HepG2 (cell line): ENCODE data around the gene FKBP5. TPM values are rescaled to one million over a fixed set of nuclear protein-coding genes. Genes with fewer than 3 reads are reported as not detected.

Source experiments
- ARID4A ChIP-seq: sonication (generic); formaldehyde crosslinking; IDR thresholded peaks from 2 replicates; pipeline ENCODE4 v1.5.0; 2020; ENCODE audit warnings: mild to moderate bottlenecking, missing genetic modification reagents, borderline replicate concordance
- NFE2L1 ChIP-seq: sonication (generic); formaldehyde crosslinking; IDR thresholded peaks from 2 replicates; pipeline ENCODE4 v1.4.0; 2020; ENCODE audit warnings: missing genetic modification reagents, mild to moderate bottlenecking, borderline replicate concordance
- SSRP1 ChIP-seq: IDR thresholded peaks from 2 replicates; pipeline ENCODE4 v1.6.1; 2016; ENCODE audit warnings: control low read depth
- TRAFD1 ChIP-seq: sonication (generic); formaldehyde crosslinking; IDR thresholded peaks from 2 replicates; pipeline ENCODE4 v1.5.1; 2020; ENCODE audit warnings: missing genetic modification reagents, mild to moderate bottlenecking, borderline replicate concordance
- ZNF142 ChIP-seq: sonication (generic); formaldehyde crosslinking; IDR thresholded peaks from 2 replicates; pipeline ENCODE4 v1.4.0; 2020; ENCODE audit warnings: missing genetic modification reagents
- ZNF580 ChIP-seq: IDR thresholded peaks from 2 replicates; pipeline ENCODE4 v1.6.1; 2016; ENCODE audit warnings: low read depth, borderline replicate concordance
- polyA plus RNA-seq, 8 experiments: library from polyadenylated mRNA; depleted of rRNA in 3 of 8; stranded (reverse) in 7 of 8; unstranded in 1 of 8; fragments of >200 nt; fragmentation: Illumina TruSeq in 4 of 8; extraction: Trizol in 4 of 8; gene quantifications; 2 replicates each; pipeline versions ENCODE4 v1.2.1 to v1.2.3, GENCODE V29; 2011 to 2016; ENCODE audit warnings: low read depth in 4 of 8, missing spikeins in 1 of 8, mixed read lengths in 1 of 8; ENCODE audit not compliant: insufficient read depth in 1 of 8
- total RNA-seq, 5 experiments: library from RNA; depleted of rRNA; stranded (reverse); fragments of >200 nt; fragmentation: Illumina TruSeq; extraction: Trizol; gene quantifications; 2 replicates each; pipeline ENCODE4 v1.2.3, GENCODE V29; 2016; ENCODE audit warnings: low read depth in 1 of 5
- TF ChIP-seq, protein P1 (sequence below): sonication (generic); formaldehyde crosslinking; IDR thresholded peaks from 2 replicates; pipeline ENCODE4 v1.4.0; 2020; ENCODE audit warnings: low read depth, missing genetic modification reagents
- TF ChIP-seq, protein P2 (sequence below): sonication (generic); formaldehyde crosslinking; IDR thresholded peaks from 2 replicates; pipeline ENCODE4 v1.5.1; 2020; ENCODE audit warnings: mild to moderate bottlenecking, missing genetic modification reagents, borderline replicate concordance

FKBP5 gene
- total and polyA plus RNA-seq, 2 of the 13 experiments (the other 11 are each of a cell fraction or from before 2014, with no cell fraction given): 8.0 to 17.4 TPM

DNA sequence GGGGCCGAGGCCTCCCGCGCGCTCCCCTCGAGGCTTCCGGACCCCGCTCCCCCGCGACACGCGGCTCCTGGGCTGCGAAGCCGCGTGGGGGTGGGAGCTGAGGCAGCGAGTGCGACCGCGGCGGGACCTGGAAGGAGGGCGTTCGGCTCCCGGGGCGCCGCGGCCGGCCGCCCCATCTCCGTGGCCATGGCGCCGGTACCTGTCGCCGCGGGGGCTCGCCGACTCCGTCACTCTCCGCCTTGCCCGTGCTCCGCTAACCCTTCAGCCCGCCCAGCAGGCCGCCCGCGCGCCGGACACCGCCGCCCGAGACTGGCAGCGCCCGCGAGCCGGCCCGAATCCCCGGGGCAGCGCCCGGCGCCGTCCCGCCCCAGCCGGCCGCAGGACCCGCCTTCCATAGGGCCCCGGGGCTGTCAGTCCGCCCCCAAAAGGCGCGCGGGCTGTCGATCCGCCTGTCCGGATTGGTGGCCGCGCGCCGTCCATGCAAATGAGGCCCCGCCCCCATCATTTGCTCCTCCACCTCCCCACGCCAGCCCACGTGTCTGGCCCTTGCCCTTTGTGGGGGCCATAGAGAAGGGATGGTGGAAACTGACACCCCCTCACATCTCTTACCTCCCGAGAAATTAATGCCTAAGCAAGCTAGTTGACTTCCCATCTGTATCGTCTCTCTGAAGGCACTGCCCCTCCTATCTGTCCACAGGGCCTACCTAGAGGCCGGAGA, at the start of gene FKBP5 (continued):
- TF ChIP-seq ARID4A (CRISPR knock-in tag) (peak; percentile 78), SSRP1 (CRISPR knock-in tag) (0 out of 2 replicates have a peak, but pooled peaks have one; percentile 39), NFE2L1 (CRISPR knock-in tag) (no peak), TRAFD1 (CRISPR knock-in tag) (no peak), ZNF142 (CRISPR knock-in tag) (peak; percentile 52; the same call in 1 of the 2 replicates), ZNF580 (no peak)
- TF ChIP-seq, protein P1, sequence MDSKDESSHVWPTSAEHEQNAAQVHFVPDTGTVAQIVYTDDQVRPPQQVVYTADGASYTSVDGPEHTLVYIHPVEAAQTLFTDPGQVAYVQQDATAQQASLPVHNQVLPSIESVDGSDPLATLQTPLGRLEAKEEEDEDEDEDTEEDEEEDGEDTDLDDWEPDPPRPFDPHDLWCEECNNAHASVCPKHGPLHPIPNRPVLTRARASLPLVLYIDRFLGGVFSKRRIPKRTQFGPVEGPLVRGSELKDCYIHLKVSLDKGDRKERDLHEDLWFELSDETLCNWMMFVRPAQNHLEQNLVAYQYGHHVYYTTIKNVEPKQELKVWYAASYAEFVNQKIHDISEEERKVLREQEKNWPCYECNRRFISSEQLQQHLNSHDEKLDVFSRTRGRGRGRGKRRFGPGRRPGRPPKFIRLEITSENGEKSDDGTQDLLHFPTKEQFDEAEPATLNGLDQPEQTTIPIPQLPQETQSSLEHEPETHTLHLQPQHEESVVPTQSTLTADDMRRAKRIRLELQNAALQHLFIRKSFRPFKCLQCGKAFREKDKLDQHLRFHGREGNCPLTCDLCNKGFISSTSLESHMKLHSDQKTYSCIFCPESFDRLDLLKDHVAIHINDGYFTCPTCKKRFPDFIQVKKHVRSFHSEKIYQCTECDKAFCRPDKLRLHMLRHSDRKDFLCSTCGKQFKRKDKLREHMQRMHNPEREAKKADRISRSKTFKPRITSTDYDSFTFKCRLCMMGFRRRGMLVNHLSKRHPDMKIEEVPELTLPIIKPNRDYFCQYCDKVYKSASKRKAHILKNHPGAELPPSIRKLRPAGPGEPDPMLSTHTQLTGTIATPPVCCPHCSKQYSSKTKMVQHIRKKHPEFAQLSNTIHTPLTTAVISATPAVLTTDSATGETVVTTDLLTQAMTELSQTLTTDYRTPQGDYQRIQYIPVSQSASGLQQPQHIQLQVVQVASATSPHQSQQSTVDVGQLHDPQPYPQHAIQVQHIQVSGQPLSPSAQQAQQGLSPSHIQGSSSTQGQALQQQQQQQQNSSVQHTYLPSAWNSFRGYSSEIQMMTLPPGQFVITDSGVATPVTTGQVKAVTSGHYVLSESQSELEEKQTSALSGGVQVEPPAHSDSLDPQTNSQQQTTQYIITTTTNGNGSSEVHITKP (CRISPR knock-in tag): 0 out of 2 replicates have a peak, but pooled peaks have one; percentile 39
- TF ChIP-seq, protein P2, sequence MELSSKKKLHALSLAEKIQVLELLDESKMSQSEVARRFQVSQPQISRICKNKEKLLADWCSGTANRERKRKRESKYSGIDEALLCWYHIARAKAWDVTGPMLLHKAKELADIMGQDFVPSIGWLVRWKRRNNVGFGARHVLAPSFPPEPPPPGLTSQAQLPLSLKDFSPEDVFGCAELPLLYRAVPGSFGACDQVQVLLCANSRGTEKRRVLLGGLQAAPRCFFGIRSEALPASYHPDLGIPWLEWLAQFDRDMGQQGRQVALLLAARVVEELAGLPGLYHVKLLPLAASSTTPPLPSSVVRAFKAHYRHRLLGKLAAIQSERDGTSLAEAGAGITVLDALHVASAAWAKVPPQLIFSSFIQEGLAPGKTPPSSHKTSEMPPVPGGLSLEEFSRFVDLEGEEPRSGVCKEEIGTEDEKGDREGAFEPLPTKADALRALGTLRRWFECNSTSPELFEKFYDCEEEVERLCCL: no peak
